ENCODE results near the gene EMSY.

- TF ChIP-seq POLR2A (IDR thresholded peaks at IDR 0.05) (no peak), EP300 (IDR thresholded peaks at IDR 0.05) (no peak), CTCF (IDR thresholded peaks at IDR 0.05) (no peak)
Measured at GRCh38 chr11:76453248-76453647, 8.4 kb downstream of the EMSY start.

All from sigmoid colon (tissue), 4 donors.